ENCODE data around the gene CLP1.
"Not testable (repeated sequence)": the region's sequence is repeated elsewhere in the genome, so short reads cannot be mapped to it uniquely, and the experiment has no call there.

Gene CLP1

GRCh38 chr11:57641011-57641807, 16.4 kb upstream of the CLP1 start:
- no peak for DNase-seq

- no peak for DNase-seq
Measured at GRCh38 chr11:57643802-57644201, 13.8 kb upstream of the CLP1 start.

DNA sequence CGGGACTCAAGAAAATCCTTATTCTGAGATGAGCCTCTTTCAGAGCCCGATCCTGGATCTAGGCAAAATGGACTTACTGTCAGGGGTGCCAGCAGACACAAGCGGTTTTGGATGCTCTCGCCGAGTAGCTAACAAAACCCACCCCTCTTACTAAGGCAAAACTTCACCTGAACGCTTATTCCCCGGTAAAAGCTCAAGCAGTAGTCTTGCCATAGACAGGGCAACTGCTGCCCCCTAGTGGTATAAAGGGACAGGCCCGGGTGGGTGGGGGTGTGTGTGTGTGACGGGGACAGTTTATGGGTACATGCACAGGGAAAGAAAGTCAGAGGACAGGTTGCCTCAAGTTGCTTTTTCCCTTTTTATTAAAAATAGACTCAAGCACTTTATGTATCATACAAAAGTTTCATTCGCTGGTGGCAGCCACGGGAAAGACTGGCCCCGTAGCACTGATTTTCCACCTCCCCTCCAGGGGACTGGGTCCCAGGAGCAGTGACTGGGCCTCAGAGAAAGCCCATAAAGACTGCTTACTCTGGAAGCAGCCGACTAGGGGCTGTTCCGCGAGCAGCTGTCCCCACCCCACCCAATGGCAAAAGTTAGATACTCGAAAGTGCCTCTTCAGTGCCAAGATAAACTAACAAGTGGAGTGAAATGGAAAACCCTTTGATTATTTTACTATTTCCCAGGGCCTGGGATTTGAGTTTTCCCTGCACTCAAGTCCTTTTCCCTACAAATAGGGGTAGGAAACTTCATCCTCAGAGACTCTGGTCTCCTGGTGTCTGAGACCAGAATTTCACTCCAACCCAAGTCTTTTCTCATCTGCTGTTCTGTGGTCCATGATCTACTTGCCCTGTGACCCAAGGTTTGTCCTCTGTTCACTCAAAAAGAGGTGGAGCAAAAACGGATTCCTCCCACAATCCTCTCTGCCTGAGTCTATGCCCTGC, 12.5 kb upstream of the CLP1 start:
- DNase-seq = peak; percentile 77 to 82

GRCh38 chr11:57645689-57646085, 11.9 kb upstream of the CLP1 start:
- no peak for DNase-seq

DNA sequence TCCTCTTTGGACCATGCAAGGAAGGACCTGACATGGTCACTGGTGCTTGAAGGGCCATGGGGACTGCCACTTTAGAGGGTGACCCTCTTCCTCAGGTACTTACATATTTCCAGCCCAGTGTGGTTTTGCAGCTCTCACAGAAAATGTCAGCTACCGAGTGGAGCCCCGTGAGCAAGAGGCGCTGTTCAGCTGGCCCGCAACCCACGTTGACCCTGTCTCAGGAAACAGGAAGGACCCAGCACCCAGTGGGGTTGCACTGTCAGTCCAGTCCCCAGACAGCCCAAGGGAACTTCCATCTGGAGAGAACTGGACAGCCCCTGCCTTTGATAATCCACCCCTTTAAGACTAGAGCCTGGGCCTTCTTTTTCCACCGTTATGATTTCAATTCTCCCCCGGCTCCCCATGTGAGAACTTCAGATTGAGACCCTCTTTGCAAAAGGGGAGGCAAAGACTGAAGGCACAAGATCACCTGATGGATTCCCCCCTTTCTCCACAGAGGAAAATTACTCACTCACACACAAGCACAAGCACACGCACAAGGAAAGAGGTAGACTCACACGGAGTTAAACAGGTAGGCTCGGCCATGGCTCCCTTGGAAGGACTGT, 11.3 kb upstream of the CLP1 start:
- no peak for DNase-seq

DNA sequence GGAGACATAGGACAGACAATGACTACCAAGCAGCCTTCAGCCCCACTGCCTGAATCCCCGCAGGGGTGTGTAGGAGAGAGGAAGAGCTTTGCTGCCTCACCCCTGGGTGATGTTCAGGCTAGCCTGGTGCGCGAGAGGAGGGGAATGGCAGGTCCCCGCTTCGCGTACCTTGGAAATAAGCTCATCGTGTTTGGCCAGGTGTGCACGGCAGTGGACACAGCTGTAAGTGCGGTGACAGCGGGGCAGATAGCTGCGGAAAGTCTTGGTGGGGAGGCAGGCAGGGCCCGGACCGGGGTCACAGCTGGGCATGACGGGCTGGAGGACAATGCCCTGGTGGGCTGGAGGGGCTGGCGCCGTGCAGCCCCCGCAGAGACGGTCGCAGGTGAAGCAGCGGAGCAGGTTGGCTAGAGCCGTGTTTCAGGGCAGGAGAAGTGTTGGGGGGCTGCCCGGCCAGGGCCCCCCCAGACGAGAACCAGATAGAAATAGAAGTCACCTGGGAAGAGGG, 10.7 kb upstream of the CLP1 start:
- no peak for DNase-seq

- no peak for DNase-seq
Measured at GRCh38 chr11:57647372-57647771, 10.2 kb upstream of the CLP1 start.

GRCh38 chr11:57647960-57648800, 9.4 kb upstream of the CLP1 start:
- no peak for DNase-seq

DNA sequence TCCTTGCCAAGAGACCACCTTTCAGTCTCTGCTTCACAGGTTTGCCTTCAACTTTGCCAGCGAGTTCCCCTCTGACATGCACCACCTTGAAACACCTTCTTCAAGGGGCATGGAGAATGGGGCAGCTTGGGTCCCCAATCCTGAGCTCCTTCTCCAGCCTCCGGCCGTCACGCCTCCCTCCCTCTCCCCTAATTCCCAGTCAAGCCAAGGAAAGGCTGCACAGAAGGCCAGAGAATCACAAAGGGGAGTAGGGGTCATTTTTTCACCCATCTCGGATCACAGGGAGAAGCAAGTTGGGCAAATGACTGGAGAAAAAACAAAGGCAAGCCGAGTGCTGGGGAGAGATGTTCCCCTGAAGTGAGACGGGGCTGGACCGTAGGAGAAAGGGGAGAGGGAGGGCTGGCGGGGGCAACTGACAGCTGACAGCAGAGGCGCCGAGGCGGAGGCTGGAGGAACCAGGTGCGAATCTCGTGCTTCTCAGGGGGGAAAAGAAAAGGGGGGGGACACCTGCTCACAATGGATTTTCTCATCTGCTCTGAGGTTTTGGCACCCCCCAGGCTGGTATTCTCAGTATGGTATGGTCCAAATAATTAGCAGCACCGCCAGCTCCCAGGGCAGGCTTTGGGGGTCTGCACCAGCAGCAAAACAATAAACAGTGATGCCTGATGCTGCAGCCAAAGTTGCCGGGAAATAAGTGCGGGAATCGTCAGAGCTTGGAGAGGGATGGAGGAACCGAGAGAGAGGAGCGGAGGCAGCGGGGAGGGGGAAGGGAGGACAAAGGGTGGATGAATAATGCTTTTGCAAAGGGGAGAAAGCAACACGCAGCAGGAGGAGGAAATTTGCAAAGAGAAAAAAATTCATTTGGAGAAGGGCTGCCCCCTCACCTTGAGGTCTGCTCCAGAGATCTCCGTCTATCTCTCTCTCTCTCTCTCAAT, 8.5 kb upstream of the CLP1 start:
- no peak for DNase-seq

- peak; percentile 44 to 72 for DNase-seq
Measured at GRCh38 chr11:57649826-57650738, 7.5 kb upstream of the CLP1 start, which contains the start of gene YPEL4. Gene YPEL4 (minus strand): TSS chr11:57649912. CDS start chr11:57647107, 2,805 bp downstream.

- DNase-seq = no peak
Measured at GRCh38 chr11:57650739-57651090, 6.8 kb upstream of the CLP1 start.

GRCh38 chr11:57651408-57651807, 6.2 kb upstream of the CLP1 start:
- DNase-seq = no peak

GRCh38 chr11:57652230-57652629, 5.3 kb upstream of the CLP1 start:
- DNase-seq = not testable (repeated sequence)

- no peak for DNase-seq
Measured at GRCh38 chr11:57652662-57653061, 4.9 kb upstream of the CLP1 start.

DNA sequence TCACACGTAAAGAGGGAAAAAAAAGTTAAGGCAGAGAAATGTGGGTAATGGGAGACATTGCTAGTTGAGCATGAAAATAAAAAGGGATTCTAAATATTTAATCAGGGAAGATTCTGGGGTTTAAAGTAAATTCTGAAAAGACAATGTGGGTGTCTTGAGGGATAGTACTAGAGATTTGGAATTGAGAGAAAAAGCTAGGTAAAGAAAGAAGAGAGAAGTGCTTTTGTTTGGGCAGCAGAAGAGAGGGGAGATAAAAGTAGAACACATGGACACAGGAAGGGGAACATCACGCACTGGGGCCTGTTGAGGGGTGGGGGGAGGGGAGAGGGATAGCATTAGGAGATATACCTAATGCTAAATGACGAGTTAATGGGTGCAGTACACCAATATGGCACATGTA, 4.4 kb upstream of the CLP1 start:
- DNase-seq = no peak

- DNase-seq = no peak
Measured at GRCh38 chr11:57656885-57657193, 723 bp upstream of the CLP1 start.

DNA sequence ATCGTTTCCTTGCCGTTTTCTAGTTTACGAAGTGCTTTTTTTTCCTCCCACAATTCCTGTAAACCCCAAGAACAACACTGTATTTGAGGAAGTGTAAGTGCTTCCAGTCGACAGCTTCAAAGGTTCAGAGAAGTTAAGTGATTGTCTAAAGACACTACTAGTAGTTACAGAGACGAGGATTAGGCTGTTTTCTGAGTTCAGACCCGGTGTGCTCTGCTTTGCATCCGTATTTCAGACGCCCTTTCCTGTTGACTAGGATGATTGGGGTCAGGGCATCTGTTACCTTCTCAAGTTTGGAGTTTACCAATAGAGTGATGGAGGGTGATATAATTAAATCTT, 430 bp downstream of the CLP1 start:
- DNase-seq = no peak

DNA sequence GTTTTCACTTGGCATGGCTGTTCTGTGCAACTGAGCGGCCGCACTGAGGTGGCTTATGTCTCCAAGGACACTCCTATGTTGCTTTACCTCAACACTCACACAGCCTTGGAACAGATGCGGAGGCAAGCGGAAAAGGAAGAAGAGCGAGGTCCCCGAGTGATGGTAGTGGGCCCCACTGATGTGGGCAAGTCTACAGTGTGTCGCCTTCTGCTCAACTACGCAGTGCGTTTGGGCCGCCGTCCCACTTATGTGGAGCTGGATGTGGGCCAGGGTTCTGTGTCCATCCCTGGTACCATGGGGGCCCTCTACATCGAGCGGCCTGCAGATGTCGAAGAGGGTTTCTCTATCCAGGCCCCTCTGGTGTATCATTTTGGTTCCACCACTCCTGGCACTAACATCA, 2.1 kb downstream of the CLP1 start:
- no peak for DNase-seq

DNA sequence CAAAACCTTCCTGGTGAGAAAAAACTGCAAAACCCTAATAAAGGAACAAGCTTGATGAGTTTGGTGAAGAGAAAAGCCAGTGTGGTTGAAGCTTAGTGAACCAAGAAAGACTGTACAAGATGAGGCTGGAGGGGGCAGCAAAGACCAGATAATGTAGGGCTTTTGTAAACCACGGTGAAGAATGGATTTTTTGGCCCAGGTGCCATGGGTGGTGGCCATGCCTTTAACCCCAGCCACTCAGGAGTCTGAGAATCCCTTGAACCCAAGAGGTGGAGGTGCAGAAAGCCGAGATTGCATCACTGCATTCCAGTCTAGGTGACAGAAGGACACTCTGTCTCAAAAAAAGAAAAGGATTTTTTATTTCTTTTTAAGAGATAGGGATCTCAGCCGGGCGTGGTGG, 5.3 kb downstream of the CLP1 start:
- no peak for DNase-seq

DNA sequence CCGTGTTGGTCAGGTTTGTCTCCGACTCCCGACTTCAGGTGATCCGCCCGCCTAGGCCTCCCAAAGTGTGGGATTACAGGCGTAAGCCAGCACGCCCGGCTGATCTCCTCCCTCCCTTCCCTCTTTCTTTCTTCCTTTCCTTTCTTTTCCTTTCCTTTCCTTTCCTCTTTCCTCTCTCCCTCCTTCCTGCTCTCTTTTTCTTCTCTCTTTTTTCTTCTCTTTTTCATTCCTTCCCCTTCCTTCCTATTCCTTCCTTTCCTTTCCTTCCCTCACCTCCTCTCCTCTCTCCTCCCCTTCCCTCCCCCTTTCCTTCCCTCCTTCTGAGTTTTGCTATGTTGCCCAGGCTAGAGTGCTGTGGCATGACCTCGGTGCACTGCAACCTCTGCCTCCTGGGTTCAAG, 6.4 kb downstream of the CLP1 start:
- no peak for DNase-seq

Data from stimulated activated CD4-positive, alpha-beta T cell treated with anti-CD3 and anti-CD28 coated beads, Interleukin-4, amount 100 ng/mL, for 4 hours (primary cell).